ENCODE results near the gene SMARCAL1. TPM values are rescaled to one million over a fixed set of nuclear protein-coding genes. Genes with fewer than 3 reads are reported as not detected.

Gene SMARCAL1
- total RNA-seq, 1 donor = 21.7 TPM

DNA sequence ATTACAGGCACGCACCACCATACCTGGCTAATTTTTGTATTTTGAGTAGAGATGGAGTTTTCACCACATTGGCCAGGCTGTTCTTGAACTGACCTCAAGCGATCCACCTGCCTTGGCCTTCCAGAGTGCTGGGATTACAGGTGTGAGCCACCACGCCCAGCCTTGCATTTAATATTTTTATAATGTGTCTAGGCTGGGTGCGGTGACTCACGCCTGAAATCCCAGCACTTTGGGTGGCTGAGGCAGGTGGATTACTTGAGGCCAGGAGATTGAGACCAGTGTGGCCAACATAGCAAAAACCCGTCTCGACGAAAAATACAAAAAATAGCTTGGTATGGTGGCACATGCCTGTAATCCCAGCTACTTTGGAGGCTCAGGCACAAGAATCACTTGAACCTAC lies 89.6 kb downstream of the SMARCAL1 start:
- Histone ChIP-seq H3K27ac (ENCODE audit: low read depth, low read length) (no peak overlapping the region), H3K36me3 (ENCODE audit: insufficient read depth, low read length) (peaks cover 64% of the 10 kb centered on the region), H3K27me3 (ENCODE audit: insufficient read depth, low read length) (no peaks in the 10 kb centered on the region), H3K4me1 (ENCODE audit: insufficient read depth, low read length) (peaks cover 44% of the 10 kb centered on the region), H2AFZ (ENCODE audit: low read length) (no peak overlapping the region), H4K20me1 (ENCODE audit: insufficient read depth, low read length) (peaks cover 56% of the 10 kb centered on the region), H3K79me2 (ENCODE audit: insufficient read depth, low read length) (peaks cover 58% of the 10 kb centered on the region), H3K9me3 (ENCODE audit: low read depth, low read length) (no peaks in the 10 kb centered on the region), H3K4me3 (ENCODE audit: insufficient read depth, low read length) (no peak overlapping the region), H3K4me2 (ENCODE audit: insufficient read depth, low read length) (no peak overlapping the region)
- TF ChIP-seq, protein P1, sequence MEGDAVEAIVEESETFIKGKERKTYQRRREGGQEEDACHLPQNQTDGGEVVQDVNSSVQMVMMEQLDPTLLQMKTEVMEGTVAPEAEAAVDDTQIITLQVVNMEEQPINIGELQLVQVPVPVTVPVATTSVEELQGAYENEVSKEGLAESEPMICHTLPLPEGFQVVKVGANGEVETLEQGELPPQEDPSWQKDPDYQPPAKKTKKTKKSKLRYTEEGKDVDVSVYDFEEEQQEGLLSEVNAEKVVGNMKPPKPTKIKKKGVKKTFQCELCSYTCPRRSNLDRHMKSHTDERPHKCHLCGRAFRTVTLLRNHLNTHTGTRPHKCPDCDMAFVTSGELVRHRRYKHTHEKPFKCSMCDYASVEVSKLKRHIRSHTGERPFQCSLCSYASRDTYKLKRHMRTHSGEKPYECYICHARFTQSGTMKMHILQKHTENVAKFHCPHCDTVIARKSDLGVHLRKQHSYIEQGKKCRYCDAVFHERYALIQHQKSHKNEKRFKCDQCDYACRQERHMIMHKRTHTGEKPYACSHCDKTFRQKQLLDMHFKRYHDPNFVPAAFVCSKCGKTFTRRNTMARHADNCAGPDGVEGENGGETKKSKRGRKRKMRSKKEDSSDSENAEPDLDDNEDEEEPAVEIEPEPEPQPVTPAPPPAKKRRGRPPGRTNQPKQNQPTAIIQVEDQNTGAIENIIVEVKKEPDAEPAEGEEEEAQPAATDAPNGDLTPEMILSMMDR (IDR thresholded peaks at IDR 0.05; ENCODE audit: extremely low read depth, low read depth, low read length) = no peak
- no peak for DNase-seq (ENCODE audit: insufficient read length, low spot score, missing footprints)

DNA sequence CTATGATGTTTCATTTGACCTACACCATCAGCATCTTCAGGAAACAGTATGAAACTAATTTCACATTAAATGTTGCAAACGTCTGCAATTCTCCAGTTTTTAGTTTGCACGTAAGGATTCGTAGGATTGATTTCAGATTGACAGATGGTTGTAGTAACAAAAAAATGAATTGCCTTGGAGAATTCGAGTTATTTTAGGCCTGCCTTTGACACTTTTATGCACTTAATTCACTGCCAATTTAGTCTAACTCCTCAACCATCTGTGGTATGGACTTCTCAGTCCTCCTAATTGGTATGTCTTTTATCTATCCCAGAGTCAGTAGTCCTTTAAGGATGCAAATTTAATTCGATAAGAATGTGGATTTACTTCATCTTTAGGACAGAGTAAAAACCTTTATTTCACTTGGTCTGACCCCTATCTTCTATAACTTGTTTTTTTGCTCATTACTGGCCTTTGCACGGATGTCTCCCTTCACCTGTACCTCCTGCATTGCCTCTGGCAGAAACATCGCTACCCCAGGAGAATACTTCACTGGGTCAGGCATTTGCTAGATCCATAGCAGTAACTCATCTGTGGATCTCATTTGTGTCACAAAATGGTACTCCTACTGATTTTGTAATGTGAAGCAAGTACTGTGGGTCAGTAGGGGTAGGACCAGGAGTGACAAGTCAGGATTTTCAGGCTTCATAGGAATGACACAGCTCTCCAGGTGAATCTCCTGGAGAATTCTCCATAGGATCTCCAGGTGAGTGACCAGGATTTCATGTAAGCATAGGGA lies 90.3 kb downstream of the SMARCAL1 start:
- Histone ChIP-seq H2AFZ (ENCODE audit: low read length) (no peak overlapping the region), H3K36me3 (ENCODE audit: insufficient read depth, low read length) (peaks cover 64% of the 10 kb centered on the region), H3K4me2 (ENCODE audit: insufficient read depth, low read length) (peak overlapping the region; percentile 9), H3K4me3 (ENCODE audit: insufficient read depth, low read length) (no peak overlapping the region), H3K4me1 (ENCODE audit: insufficient read depth, low read length) (peaks cover 49% of the 10 kb centered on the region), H3K79me2 (ENCODE audit: insufficient read depth, low read length) (peaks cover 53% of the 10 kb centered on the region), H3K27ac (ENCODE audit: low read depth, low read length) (no peak overlapping the region), H3K27me3 (ENCODE audit: insufficient read depth, low read length) (no peaks in the 10 kb centered on the region), H4K20me1 (ENCODE audit: insufficient read depth, low read length) (peaks cover 56% of the 10 kb centered on the region), H3K9me3 (ENCODE audit: low read depth, low read length) (no peaks in the 10 kb centered on the region)
- TF ChIP-seq, protein P1 (IDR thresholded peaks at IDR 0.05; ENCODE audit: extremely low read depth, low read depth, low read length) = no peak
- DNase-seq (ENCODE audit: insufficient read length, low spot score, missing footprints) = no peak

DNA sequence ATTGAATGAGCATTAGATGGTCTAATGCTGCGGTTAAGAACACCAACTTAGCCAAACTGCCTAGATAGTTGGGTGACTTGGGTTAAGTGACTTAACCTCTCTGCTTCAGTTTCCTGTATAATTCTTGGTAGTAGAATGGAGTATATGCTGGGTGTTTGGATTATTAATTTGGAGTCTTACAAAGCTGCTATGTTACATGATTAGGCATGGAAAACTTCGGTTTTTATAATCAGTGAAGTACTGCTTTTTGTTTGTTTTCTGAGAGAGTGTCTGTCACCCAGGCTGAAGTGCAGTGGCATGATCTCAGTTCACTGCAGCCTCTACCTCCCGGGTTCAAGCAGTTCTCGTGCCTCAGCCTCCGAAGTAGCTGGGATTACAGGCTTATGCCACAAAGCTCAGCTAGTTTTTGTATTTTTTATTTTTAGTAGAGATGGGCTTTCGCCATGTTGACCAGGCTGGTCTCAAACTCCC lies 90.9 kb downstream of the SMARCAL1 start:
- Histone ChIP-seq H3K36me3 (ENCODE audit: insufficient read depth, low read length) (peaks cover 64% of the 10 kb centered on the region), H3K27me3 (ENCODE audit: insufficient read depth, low read length) (no peaks in the 10 kb centered on the region), H3K4me1 (ENCODE audit: insufficient read depth, low read length) (peaks cover 43% of the 10 kb centered on the region), H3K79me2 (ENCODE audit: insufficient read depth, low read length) (peaks cover 47% of the 10 kb centered on the region), H4K20me1 (ENCODE audit: insufficient read depth, low read length) (peaks cover 59% of the 10 kb centered on the region), H2AFZ (ENCODE audit: low read length) (no peak overlapping the region), H3K4me2 (ENCODE audit: insufficient read depth, low read length) (peak overlapping the region; percentile 9), H3K9me3 (ENCODE audit: low read depth, low read length) (no peaks in the 10 kb centered on the region), H3K27ac (ENCODE audit: low read depth, low read length) (peak overlapping the region; percentile 10), H3K4me3 (ENCODE audit: insufficient read depth, low read length) (no peak overlapping the region)
- TF ChIP-seq, protein P1 (IDR thresholded peaks at IDR 0.05; ENCODE audit: extremely low read depth, low read depth, low read length) = no peak
- DNase-seq (ENCODE audit: insufficient read length, low spot score, missing footprints) = no peak

DNA sequence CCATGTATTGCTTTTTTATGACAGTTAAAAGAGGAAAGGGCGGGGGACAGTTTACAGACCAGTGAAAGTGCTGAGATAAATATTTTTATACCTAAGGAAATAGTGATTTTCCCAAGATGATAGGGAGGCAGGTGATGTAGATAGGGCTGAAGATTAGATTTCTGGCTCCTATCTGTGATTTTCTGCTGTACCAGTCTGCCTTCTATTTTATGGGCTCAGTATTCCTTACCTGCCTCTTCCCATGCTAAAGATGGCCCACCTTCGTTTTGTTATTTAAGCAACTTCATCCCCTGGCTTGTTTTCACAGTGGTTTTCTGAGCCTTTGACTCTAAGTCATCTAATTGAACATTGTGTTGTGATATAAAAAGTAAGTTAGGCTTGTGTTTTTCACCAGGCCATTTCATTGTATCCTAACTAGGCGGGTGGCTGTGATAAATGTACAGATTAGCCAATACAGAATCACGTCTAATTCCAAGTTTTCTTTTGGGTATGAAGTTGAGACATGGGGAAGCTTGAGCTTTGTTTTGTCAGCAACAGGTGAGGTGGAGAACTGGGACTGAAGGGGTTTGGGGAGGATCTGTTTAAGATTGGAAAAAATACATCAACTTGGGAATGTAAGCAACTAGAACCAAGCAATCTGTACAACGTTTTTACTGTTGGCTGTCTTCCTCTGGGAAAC lies 91.6 kb downstream of the SMARCAL1 start:
- Histone ChIP-seq H3K9me3 (ENCODE audit: low read depth, low read length) (no peaks in the 10 kb centered on the region), H3K79me2 (ENCODE audit: insufficient read depth, low read length) (peaks cover 41% of the 10 kb centered on the region), H3K4me2 (ENCODE audit: insufficient read depth, low read length) (no peak overlapping the region), H3K27ac (ENCODE audit: low read depth, low read length) (peak overlapping the region; percentile 10), H3K27me3 (ENCODE audit: insufficient read depth, low read length) (no peaks in the 10 kb centered on the region), H3K4me1 (ENCODE audit: insufficient read depth, low read length) (peaks cover 41% of the 10 kb centered on the region), H3K36me3 (ENCODE audit: insufficient read depth, low read length) (peaks cover 64% of the 10 kb centered on the region), H4K20me1 (ENCODE audit: insufficient read depth, low read length) (peaks cover 57% of the 10 kb centered on the region), H3K4me3 (ENCODE audit: insufficient read depth, low read length) (no peak overlapping the region), H2AFZ (ENCODE audit: low read length) (no peak overlapping the region)
- TF ChIP-seq, protein P1 (IDR thresholded peaks at IDR 0.05; ENCODE audit: extremely low read depth, low read depth, low read length) = no peak
- DNase-seq (ENCODE audit: insufficient read length, low spot score, missing footprints) = no peak
